Stimulated activated CD4-positive, alpha-beta T cell treated with anti-CD3 and anti-CD28 coated beads, Interleukin-12 subunit alpha, Interleukin-12 subunit beta, amount 100 ng/mL, for 24 hours (primary cell): Measurements from ENCODE around the gene DLEU7.

Experiments used
- DNase-seq, 2 experiments: peaks; one replicate each; pipeline ENCODE4 v3.0.0-alpha.2; 2020; ENCODE audit warnings: low read depth in 2 of 2

The DLEU7 gene

GRCh38 chr13:50842990-50843256 lies 569 bp downstream of the DLEU7 start:
- DNase-seq = no peak

GRCh38 chr13:50842251-50842989 lies 1.1 kb downstream of the DLEU7 start:
- DNase-seq = no peak

GRCh38 chr13:50841786-50842185 lies 1.7 kb downstream of the DLEU7 start:
- DNase-seq = no peak

- DNase-seq = no peak
Measured at GRCh38 chr13:50840284-50840683, 3.2 kb downstream of the DLEU7 start.

- no peak for DNase-seq
Measured at GRCh38 chr13:50839828-50840227, 3.7 kb downstream of the DLEU7 start.

- DNase-seq = no peak
Measured at GRCh38 chr13:50838701-50839100, 4.8 kb downstream of the DLEU7 start.

- DNase-seq = no peak
Measured at GRCh38 chr13:50838031-50838430, 5.5 kb downstream of the DLEU7 start.

- DNase-seq = no peak
Measured at GRCh38 chr13:50831512-50831911, 12.0 kb downstream of the DLEU7 start.

GRCh38 chr13:50829896-50830295 lies 13.6 kb downstream of the DLEU7 start:
- no peak for DNase-seq

GRCh38 chr13:50829226-50829625 lies 14.3 kb downstream of the DLEU7 start:
- DNase-seq = no peak

GRCh38 chr13:50826035-50826434 lies 17.5 kb downstream of the DLEU7 start:
- no peak for DNase-seq

- no peak for DNase-seq
Measured at GRCh38 chr13:50812242-50812641, 31.2 kb downstream of the DLEU7 start.

- no peak for DNase-seq
Measured at GRCh38 chr13:50810998-50811397, 32.5 kb downstream of the DLEU7 start.

- DNase-seq = no peak
Measured at GRCh38 chr13:50810468-50810867, 33.0 kb downstream of the DLEU7 start.

- DNase-seq = no peak
Measured at GRCh38 chr13:50809133-50810090, 34.1 kb downstream of the DLEU7 start.

- DNase-seq = no peak
Measured at GRCh38 chr13:50805805-50806204, 37.7 kb downstream of the DLEU7 start.

- DNase-seq = peak; percentile 40 to 52
Measured at GRCh38 chr13:50801087-50801931, 42.2 kb downstream of the DLEU7 start.

- DNase-seq = no peak
Measured at GRCh38 chr13:50800091-50800739, 43.3 kb downstream of the DLEU7 start.

GRCh38 chr13:50798923-50799322 lies 44.6 kb downstream of the DLEU7 start:
- no peak for DNase-seq

GRCh38 chr13:50797091-50797490 lies 46.4 kb downstream of the DLEU7 start:
- no peak for DNase-seq

- DNase-seq = no peak
Measured at GRCh38 chr13:50796463-50796862, 47.0 kb downstream of the DLEU7 start.

- DNase-seq = no peak
Measured at GRCh38 chr13:50794226-50794625, 49.3 kb downstream of the DLEU7 start.
